ENCODE data around the gene ARNT2.
"Not testable (repeated sequence)": the region's sequence is repeated elsewhere in the genome, so short reads cannot be mapped to it uniquely, and the experiment has no call there.

ARNT2 gene

GRCh38 chr15:80404057-80404760 lies at the start of gene ARNT2:
TSS of gene ARNT2 (plus strand) at chr15:80404382. CDS start at chr15:80404516, 134 bp downstream.
- DNase-seq (ENCODE audit: low read depth in 2 of 2) = no peak

- no peak for DNase-seq (ENCODE audit: low read depth in 2 of 2)
Measured at GRCh38 chr15:80367094-80367493, 37.1 kb upstream of the ARNT2 start.

- DNase-seq (ENCODE audit: low read depth in 2 of 2) = no peak
Measured at GRCh38 chr15:80367661-80368060, 36.5 kb upstream of the ARNT2 start.

- DNase-seq (ENCODE audit: low read depth in 2 of 2) = no peak
Measured at GRCh38 chr15:80371924-80372323, 32.3 kb upstream of the ARNT2 start.

- no peak for DNase-seq (ENCODE audit: low read depth in 2 of 2)
Measured at GRCh38 chr15:80374441-80374840, 29.7 kb upstream of the ARNT2 start.

DNA sequence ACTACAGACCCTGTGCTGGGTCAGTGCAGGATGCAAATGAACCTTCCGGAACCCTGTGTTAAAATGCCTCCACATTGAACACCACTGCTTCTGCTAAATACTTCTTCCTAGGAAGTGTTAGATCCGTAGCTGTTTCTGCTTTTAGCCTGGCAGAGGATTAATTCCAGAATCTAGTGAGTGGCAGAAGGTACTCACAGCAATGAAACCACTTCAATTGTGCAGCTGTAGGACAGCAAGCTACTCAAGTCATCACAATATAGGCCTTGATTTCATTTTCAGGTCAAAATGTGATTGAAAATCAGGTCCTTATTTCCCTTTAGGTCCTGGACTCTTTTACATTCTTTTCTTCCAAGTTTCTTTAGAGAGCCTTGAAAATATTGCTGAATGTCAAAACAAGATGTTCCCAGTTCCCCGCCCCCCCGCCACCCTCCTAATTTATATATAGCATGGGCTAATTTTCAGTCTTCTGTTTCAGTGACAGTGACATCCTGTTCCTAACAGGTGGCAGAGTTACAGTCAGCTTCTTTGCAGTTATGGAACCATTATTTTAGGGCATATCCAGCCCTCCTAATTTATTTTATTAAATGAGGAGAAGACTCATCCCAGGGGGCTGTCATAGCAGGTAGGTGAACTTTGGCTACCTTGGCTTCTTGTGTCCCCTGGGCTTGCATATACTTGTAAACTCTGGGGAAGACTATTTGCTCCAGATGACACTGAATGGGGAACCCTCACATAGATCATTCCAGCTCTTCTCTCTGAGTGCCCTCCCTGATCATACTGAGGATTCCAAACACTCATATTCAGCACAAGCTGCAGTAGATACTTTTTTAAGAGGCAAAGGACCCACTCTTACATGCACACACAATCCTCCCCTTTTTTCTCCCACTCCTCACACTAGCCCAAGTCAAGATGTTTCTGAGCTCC lies 28.0 kb upstream of the ARNT2 start:
- no peak for DNase-seq (ENCODE audit: low read depth in 2 of 2)

- no peak for DNase-seq (ENCODE audit: low read depth in 2 of 2)
Measured at GRCh38 chr15:80379693-80380092, 24.5 kb upstream of the ARNT2 start.

DNA sequence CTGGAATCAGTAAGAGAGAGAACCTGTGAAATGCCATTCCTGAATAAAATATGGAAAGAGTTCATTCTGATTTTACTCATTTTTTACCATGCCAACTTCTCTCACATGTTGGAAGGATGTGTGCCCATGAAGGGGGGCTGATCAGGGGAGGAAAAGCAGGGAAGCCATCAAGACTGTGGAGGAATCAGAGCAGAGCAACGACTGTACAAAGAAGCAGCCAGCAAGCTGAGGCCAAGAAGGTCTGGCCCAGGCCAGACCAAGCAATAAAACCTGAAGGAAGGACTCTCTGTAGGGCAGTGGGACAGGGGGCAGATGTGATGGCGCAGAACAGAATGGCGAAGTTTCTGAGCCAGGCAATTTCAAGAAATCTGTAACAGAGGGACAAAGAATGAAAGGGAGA lies 24.0 kb upstream of the ARNT2 start:
- DNase-seq (ENCODE audit: low read depth in 2 of 2) = no peak

DNA sequence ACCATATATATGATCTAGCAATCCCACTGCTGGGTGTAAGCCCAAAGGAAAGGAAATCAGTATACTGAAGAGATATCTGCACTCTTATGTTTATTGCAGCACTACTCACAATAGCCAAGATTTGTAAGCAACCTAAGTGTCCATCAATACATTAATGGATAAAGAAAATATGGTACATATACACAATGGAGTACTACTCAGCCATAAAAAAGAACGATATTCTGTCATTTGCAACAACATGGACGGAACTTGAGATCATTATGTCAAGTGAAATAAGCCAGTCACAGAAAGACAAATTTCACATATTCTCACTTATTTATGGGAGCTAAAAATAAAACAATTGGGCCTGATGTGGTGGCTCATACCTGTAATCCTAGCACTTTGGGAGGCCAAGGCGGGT lies 21.9 kb upstream of the ARNT2 start:
- DNase-seq (ENCODE audit: low read depth in 2 of 2) = no peak

- no peak for DNase-seq (ENCODE audit: low read depth in 2 of 2)
Measured at GRCh38 chr15:80384432-80384831, 19.8 kb upstream of the ARNT2 start.

- DNase-seq (ENCODE audit: low read depth in 2 of 2) = no peak
Measured at GRCh38 chr15:80386151-80386550, 18.0 kb upstream of the ARNT2 start.

DNA sequence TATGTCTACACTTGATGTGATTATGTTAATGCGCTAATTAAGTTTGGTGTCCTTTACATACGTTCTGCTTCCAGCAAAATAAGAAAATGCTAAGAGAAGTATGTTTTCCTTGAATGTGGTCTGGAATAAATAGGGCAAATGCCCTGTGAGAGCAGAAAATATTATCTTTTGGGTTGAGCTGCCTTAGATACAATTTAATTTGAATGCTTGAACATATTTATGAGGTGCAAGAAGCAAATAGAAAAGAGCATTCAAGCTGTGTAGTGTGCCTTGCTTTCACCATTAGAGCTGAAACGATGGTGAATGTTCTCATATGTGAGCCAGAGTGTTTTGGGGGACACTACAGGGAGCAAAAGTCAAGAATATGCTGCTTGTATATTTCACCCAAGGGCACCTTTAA lies 15.9 kb upstream of the ARNT2 start:
- DNase-seq (ENCODE audit: low read depth in 2 of 2) = no peak

DNA sequence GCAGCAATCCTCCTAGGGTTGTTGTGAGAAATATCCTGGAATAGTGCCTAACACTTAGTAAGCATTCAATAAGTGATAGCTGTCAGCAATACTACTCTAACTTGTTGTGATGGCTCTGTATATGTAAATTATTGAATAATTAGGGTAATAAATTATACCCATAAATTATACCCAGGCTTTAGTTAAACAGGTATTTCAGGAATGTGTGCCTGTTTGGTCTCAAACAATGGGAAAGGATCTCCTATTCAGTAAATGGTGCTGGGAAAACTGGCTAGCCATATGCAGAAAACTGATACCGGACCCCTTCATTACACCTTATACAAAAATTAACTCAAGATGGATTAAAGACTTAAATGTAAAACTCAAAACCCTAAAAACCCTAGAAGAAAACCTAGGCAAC lies 14.8 kb upstream of the ARNT2 start:
- no peak for DNase-seq (ENCODE audit: low read depth in 2 of 2)

DNA sequence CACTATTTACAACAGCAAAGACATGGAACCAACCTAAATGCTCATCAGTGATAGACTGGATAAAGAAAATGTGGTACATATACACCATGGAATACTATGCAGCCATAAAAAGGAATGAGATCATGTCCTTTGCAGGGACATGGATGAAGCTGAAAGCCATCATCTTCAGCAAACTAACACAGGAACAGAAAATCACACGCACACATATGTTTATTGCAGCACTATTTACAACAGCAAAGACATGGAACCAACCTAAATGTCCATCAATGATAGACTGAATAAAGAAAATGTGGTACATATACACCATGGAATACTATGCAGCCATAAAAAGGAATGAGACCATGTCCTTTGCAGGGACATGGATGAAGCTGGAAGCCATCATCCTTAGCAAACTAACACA lies 13.2 kb upstream of the ARNT2 start:
- not testable (repeated sequence) for DNase-seq (ENCODE audit: low read depth in 2 of 2)

GRCh38 chr15:80395616-80396015 lies 8.6 kb upstream of the ARNT2 start:
- no peak for DNase-seq (ENCODE audit: low read depth in 2 of 2)

GRCh38 chr15:80396096-80396495 lies 8.1 kb upstream of the ARNT2 start:
- DNase-seq (ENCODE audit: low read depth in 2 of 2) = no peak

- no peak for DNase-seq (ENCODE audit: low read depth in 2 of 2)
Measured at GRCh38 chr15:80399508-80399907, 4.7 kb upstream of the ARNT2 start.

DNA sequence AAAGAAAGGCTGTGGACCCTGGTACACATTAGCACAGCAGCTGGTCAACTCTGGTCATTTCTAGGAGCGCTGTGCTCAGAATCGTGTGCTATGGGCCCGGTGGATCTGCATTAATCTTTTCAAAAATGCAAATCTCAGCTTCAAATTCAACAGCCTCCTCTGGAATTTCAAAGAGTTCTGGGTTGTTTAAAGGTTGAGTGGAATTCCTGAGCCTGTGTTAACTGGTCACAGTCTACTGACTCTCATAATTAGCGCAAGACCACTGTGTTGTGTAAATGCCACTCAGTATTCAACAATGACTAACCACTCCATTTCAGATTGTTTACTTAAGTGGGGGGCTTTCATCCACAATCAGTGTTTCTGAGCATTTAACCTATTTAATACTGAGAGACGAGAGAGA lies 2.7 kb upstream of the ARNT2 start:
- DNase-seq (ENCODE audit: low read depth in 2 of 2) = no peak

GRCh38 chr15:80402339-80402738 lies 1.8 kb upstream of the ARNT2 start:
- no peak for DNase-seq (ENCODE audit: low read depth in 2 of 2)

DNA sequence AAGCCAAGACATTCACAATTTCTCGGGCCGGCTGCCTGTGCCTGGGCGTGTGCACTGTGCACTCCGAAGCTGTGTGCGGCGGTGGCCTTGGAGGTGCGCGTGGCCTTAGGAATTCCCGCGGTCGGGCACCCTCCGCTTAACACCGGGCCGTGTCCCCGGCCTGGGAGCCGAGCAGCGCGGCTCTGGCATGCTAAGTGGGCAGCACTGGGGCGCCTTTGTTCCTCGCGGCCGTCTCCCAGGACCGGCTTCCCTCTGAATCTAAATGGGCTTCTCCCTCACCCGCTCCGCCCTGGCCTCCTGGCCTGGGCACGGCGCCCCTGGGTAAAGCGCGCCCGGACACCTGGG lies 498 bp upstream of the ARNT2 start:
- DNase-seq (ENCODE audit: low read depth in 2 of 2) = no peak

- no peak for DNase-seq (ENCODE audit: low read depth in 2 of 2)
Measured at GRCh38 chr15:80404761-80405553, 775 bp downstream of the ARNT2 start.

DNA sequence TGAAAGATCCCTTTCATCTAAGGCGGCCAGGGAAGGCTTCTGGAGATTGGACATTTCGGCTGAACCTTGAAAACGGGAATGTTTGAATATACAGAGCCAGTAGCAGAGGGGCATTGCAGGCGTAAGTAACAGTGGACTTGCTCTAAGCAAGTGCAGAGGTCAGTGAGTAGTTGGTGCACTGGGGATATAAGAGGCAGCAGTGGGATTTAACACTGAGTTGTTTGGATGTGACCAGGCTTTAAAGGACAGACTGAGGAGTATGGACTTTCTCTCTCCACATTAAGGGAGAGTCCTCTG lies 1.3 kb downstream of the ARNT2 start:
- no peak for DNase-seq (ENCODE audit: low read depth in 2 of 2)

- DNase-seq (ENCODE audit: low read depth in 2 of 2) = no peak
Measured at GRCh38 chr15:80405970-80406369, 1.8 kb downstream of the ARNT2 start.

All from stimulated activated CD8-positive, alpha-beta memory T cell treated with anti-CD3 and anti-CD28 coated beads, Interleukin-15, amount 100 ng/mL, for 4 hours (primary cell).